Spleen (tissue), 11 donors: ENCODE measurements around the gene AHNAK2. TPM values are rescaled to one million over a fixed set of nuclear protein-coding genes. Genes with fewer than 3 reads are reported as not detected.

Experiments used
- DNase-seq: peaks from one replicate; pipeline ENCODE4 v3.0.0-alpha.2; 2020
- H3K27ac ChIP-seq, 8 donors: fragments of 200-600 bp; sonication (generic) in 7 of 8; 1 replicate in 4 of 8; 2 replicates in 4 of 8; pipeline versions ENCODE4 v1.5.0 to v1.8.0; 2016 to 2021; ENCODE audit warnings: inconsistent platforms in 4 of 8, mild to moderate bottlenecking in 4 of 8, moderate library complexity in 1 of 8
- H3K27me3 ChIP-seq, 7 donors: fragments of 200-600 bp; sonication (generic) in 6 of 7; replicated peaks in 1 of 7; 1 replicate in 4 of 7; 2 replicates in 3 of 7; pipeline versions ENCODE4 v1.5.0 to v1.8.0; 2016 to 2021; ENCODE audit warnings: inconsistent platforms in 3 of 7, mild to moderate bottlenecking in 1 of 7
- H3K36me3 ChIP-seq, 6 donors: fragments of 200-600 bp; sonication (generic) in 5 of 6; 1 replicate in 4 of 6; 2 replicates in 2 of 6; pipeline versions ENCODE4 v1.5.0 to v1.8.0; 2016 to 2021; ENCODE audit warnings: inconsistent platforms in 2 of 6
- H3K4me1 ChIP-seq, 6 donors: fragments of 200-600 bp; sonication (generic) in 5 of 6; 1 replicate in 3 of 6; 2 replicates in 3 of 6; pipeline versions ENCODE4 v1.5.0 to v1.8.0; 2016 to 2021; ENCODE audit warnings: inconsistent platforms in 3 of 6
- H3K4me3 ChIP-seq, 8 donors: fragments of 200-600 bp; sonication (generic) in 7 of 8; 1 replicate in 4 of 8; 2 replicates in 4 of 8; pipeline versions ENCODE4 v1.5.0 to v1.8.0; 2016 to 2021; ENCODE audit warnings: inconsistent platforms in 4 of 8, mild to moderate bottlenecking in 4 of 8, moderate library complexity in 2 of 8
- H3K9me3 ChIP-seq, 8 donors: fragments of 200-600 bp; sonication (generic) in 7 of 8; 1 replicate in 4 of 8; 2 replicates in 4 of 8; pipeline versions ENCODE4 v1.5.0 to v1.8.0; 2016 to 2021; ENCODE audit warnings: inconsistent platforms in 4 of 8
- CTCF ChIP-seq, 11 experiments: fragments of 200-600 bp in 7 of 11; fragments of 450-650 bp in 4 of 11; sonication (generic) in 4 of 11; IDR thresholded peaks in 8 of 11; conservative IDR thresholded peaks in 3 of 11; 1 replicate in 7 of 11; 2 replicates in 4 of 11; pipeline versions ENCODE4 v1.4.0 to v1.8.0; 2016 to 2021; ENCODE audit warnings: antibody characterized with exemption in 11 of 11, inconsistent platforms in 4 of 11, mild to moderate bottlenecking in 1 of 11
- POLR2A ChIP-seq, 3 donors: fragments of 450-650 bp; IDR thresholded peaks; one replicate each; pipeline ENCODE4 v1.5.1; 2017; ENCODE audit warnings: antibody characterized with exemption in 3 of 3, mild to moderate bottlenecking in 1 of 3
- POLR2AphosphoS5 ChIP-seq, 3 donors: sonication (generic); formaldehyde crosslinking; IDR thresholded peaks; one replicate each; pipeline ENCODE4 v1.5.1; 2017; ENCODE audit warnings: antibody characterized with exemption in 3 of 3
- WGBS, 5 donors: extraction: QIAGEN DNeasy Blood & Tissue Kit in 3 of 5; methylation state at CpG; one replicate each; pipeline versions ENCODE4 v1.1.5 to v1.1.7; 2013 to 2018; 5-methylcytosine and 5-hydroxymethylcytosine counted together
- intact Hi-C: fragments of 100-400 bp; cut with DNase I; formaldehyde crosslinking; loops from one replicate; pipeline ENCODE4 v1.15.0; 2023; ENCODE audit warnings: low total_unique reads
- polyA plus RNA-seq, 3 donors: library from polyadenylated mRNA; stranded (reverse); fragments of 200-250 nt; gene quantifications; one replicate each; pipeline ENCODE4 v1.2.1, GENCODE V29; 2013
- total RNA-seq, 7 donors: library from RNA; depleted of rRNA in 3 of 7; stranded (reverse); fragments of >200 nt in 3 of 7; fragmentation: NEBNext Ultra II Directional in 4 of 7; extraction: Animal tissue kit (Norgen Biotek cat#: 25700) in 4 of 7; gene quantifications; one replicate each; pipeline versions ENCODE4 v1.1.0 to v1.2.1, GENCODE V29; 2016 to 2021
- donor health status: healthy with polysubstance abuse.
- donor health status: DM: no; HTN: no; CAD: no; lungs with moderate emphysema.
- donor health status: DM: no; HTN: no; CAD: no.
- donor health status: Bipolar disorder and iron deficiency.
- donor health status: healthy.
- donor health status: DM: no; HTN: no; CAD: no.
- donor health status: DM: yes; HTN: yes; CAD: no.

AHNAK2 gene
- total and polyA plus RNA-seq, 10 donors: 0.26 to 1.3 (median 0.71) TPM

DNA sequence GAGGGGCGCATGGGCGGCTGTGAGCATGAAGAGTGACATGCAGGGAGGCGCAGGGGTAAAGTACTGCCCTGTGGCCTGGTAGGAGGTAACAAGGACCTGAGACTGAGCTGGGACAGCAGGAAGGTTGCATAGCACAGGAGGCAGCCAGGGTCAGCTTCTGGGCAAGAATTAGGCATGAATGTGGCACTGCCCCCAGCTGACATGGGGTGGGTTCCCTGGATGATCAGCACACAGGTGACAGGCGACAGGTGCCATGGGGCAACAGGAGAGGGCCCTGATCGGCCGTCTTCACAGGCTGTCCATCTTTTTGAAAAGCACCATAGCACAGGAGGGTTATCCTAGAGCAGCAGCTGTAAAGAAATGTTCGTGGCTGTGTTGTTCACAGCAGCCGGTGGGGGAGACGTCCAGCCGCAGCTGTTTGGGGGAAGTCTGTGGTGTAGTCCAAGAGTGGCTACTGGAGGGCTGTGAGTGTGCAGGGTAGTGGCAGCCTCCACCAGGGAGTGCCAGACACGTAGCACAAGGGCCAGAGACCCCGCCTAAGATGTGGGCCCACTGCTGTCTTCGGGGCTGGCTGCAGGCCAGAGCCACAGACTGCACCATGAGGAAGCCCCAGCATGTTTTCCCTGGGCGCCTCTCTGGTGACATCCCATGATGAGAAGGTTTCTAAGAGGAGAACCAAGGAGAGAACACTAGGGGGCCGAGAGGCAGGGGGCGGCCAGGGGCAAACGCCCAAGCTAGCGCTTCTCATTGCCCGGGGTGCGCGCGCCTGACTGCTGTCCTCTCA is 15.8 kb upstream of the AHNAK2 start:
- Histone ChIP-seq H3K27ac (no peak overlapping the region), H3K9me3 (no peaks in the 10 kb centered on the region), H3K27me3 (no peaks in the 10 kb centered on the region), H3K4me1 (no peaks in the 10 kb centered on the region), H3K36me3 (peaks cover 0 to 43% (median 3%) of the 10 kb centered on the region in 6 donors), H3K4me3 (no peak overlapping the region)
- 72 to 87% (median 80%) methylated on average over 15 to 22 of the region's 22 CpGs for WGBS, 5 donors
- intact Hi-C loops: no loop called here
- peak; percentile 52 for DNase-seq
- TF ChIP-seq CTCF (IDR thresholded peaks at IDR 0.05 in 8 of 11, conservative IDR thresholded peaks at IDR 0.05 in 3 of 11) (no peak), POLR2A (IDR thresholded peaks at IDR 0.05) (no peak), POLR2AphosphoS5 (IDR thresholded peaks at IDR 0.05) (no peak)

- H3K9me3 ChIP-seq: no peaks in the 10 kb centered on the region
- no peak overlapping the region for H3K4me3 ChIP-seq
- WGBS, 5 donors: 90 to 95% (median 92%) methylated on average over 10 to 12 of the region's 12 CpGs
- peaks cover 0 to 43% (median 3%) of the 10 kb centered on the region in 6 donors for H3K36me3 ChIP-seq
- TF ChIP-seq CTCF (IDR thresholded peaks at IDR 0.05 in 8 of 11, conservative IDR thresholded peaks at IDR 0.05 in 3 of 11) (no peak), POLR2A (IDR thresholded peaks at IDR 0.05) (no peak), POLR2AphosphoS5 (IDR thresholded peaks at IDR 0.05) (no peak)
- no peaks in the 10 kb centered on the region for H3K4me1 ChIP-seq
- H3K27me3 ChIP-seq: no peaks in the 10 kb centered on the region
- DNase-seq: no peak
- intact Hi-C loops: no loop called here
- no peak overlapping the region for H3K27ac ChIP-seq
These were observed 15.1 kb upstream of the AHNAK2 start for GRCh38 chr14:104993306-104993705.

DNA sequence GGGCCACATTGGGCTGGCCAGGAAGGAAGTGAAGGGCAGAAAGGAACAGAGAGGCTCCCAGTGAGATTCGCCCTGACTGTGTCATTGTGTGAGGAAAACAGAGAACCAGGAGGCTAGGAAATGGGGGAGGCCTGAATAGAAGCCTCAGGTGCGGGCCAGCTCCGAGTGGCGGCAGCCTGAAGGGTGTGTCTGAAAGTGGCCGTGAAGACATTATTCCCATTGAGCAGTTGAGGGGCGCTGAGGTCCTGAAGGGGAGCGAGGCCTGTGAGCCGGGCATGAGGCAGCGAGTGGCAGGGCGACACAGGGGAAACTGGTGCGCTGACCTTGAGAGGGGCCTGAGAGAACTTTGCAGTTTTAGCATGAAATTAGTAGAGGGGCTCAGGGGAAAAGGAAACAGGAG is 14.3 kb upstream of the AHNAK2 start:
- H3K27ac ChIP-seq: no peak overlapping the region
- no peaks in the 10 kb centered on the region for H3K27me3 ChIP-seq
- H3K9me3 ChIP-seq: no peaks in the 10 kb centered on the region
- H3K4me1 ChIP-seq: peaks cover 0 to 3% (median 0%) of the 10 kb centered on the region in 6 donors
- H3K36me3 ChIP-seq: peaks cover 0 to 43% (median 3%) of the 10 kb centered on the region in 6 donors
- DNase-seq: no peak
- H3K4me3 ChIP-seq: no peak overlapping the region
- intact Hi-C loops: no loop called here
- WGBS, 5 donors: 92 to 96% (median 96%) methylated on average over 11 of the region's 11 CpGs
- TF ChIP-seq POLR2AphosphoS5 (IDR thresholded peaks at IDR 0.05) (no peak), POLR2A (IDR thresholded peaks at IDR 0.05) (no peak)

DNA sequence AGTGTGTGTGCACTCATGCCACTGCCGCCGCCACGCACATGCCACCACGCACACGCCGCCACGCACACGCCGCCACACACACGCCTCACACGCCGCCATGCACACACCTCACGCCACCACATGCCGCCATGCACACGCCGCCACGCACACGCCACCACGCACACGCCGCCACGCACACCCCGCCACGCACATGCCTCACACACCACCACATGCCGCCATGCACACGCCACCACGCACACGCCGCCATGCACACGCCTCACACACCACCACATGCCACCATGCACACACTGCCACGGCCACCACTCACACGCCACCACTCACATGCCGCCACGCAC is 13.7 kb upstream of the AHNAK2 start:
- intact Hi-C loops: no loop called here
- no peak for TF ChIP-seq CTCF (IDR thresholded peaks at IDR 0.05 in 8 of 11, conservative IDR thresholded peaks at IDR 0.05 in 3 of 11)
- no peak for TF ChIP-seq POLR2A (IDR thresholded peaks at IDR 0.05)
- TF ChIP-seq POLR2AphosphoS5 (IDR thresholded peaks at IDR 0.05): no peak
- Histone ChIP-seq H3K27me3 (no peaks in the 10 kb centered on the region), H3K4me1 (peaks cover 0 to 9% (median 3%) of the 10 kb centered on the region in 6 donors), H3K9me3 (no peaks in the 10 kb centered on the region), H3K27ac (no peak overlapping the region), H3K4me3 (no peak overlapping the region), H3K36me3 (peaks cover 0 to 43% (median 3%) of the 10 kb centered on the region in 6 donors)
- DNase-seq: no peak
- 95 to 99% (median 98%) methylated on average over 22 to 34 of the region's 34 CpGs for WGBS, 5 donors
